Measurements from ENCODE around the gene PTPRD.

Gene PTPRD

GRCh38 chr9:8859416-8859815 lies 1753.4 kb downstream of the PTPRD start:
- Histone ChIP-seq H3K9ac (ENCODE audit: low read length) (no peak overlapping the region), H3K4me3 (ENCODE audit: low read length) (no peak overlapping the region)
- no peak for DNase-seq (ENCODE audit: low read depth)

GRCh38 chr9:8858596-8859161 lies 1754.1 kb downstream of the PTPRD start:
- peak; percentile 1 for DNase-seq (ENCODE audit: low read depth)
- Histone ChIP-seq H3K27me3 (replicated peaks; ENCODE audit: control insufficient read depth, insufficient read depth, low read length) (peaks cover 8% of the 10 kb centered on the region), H3K9ac (ENCODE audit: low read length) (peak overlapping the region; percentile 90), H3K9me3 (ENCODE audit: control insufficient read depth, low read length) (no peaks in the 10 kb centered on the region), H3K4me1 (ENCODE audit: control insufficient read depth, insufficient read depth, low read length) (peaks cover 20% of the 10 kb centered on the region), H3K36me3 (ENCODE audit: control insufficient read depth, insufficient read depth, low read length, severe bottlenecking) (no peaks in the 10 kb centered on the region), H3K4me3 (ENCODE audit: low read length) (peak overlapping the region; percentile 99)

More at GRCh38 chr9:8859416-8859815, 1753.4 kb downstream of the PTPRD start:
- Histone ChIP-seq H3K27me3 (replicated peaks; ENCODE audit: control insufficient read depth, insufficient read depth, low read length) (peaks cover 8% of the 10 kb centered on the region), H3K36me3 (ENCODE audit: control insufficient read depth, insufficient read depth, low read length, severe bottlenecking) (no peaks in the 10 kb centered on the region), H3K4me1 (ENCODE audit: control insufficient read depth, insufficient read depth, low read length) (peaks cover 27% of the 10 kb centered on the region), H3K9me3 (ENCODE audit: control insufficient read depth, low read length) (no peaks in the 10 kb centered on the region)

GRCh38 chr9:8857926-8858595 lies 1754.7 kb downstream of the PTPRD start:
- Histone ChIP-seq H3K4me3 (ENCODE audit: low read length) (peak overlapping the region; percentile 99), H3K9me3 (ENCODE audit: control insufficient read depth, low read length) (no peaks in the 10 kb centered on the region), H3K27me3 (replicated peaks; ENCODE audit: control insufficient read depth, insufficient read depth, low read length) (peaks cover 8% of the 10 kb centered on the region), H3K4me1 (ENCODE audit: control insufficient read depth, insufficient read depth, low read length) (peaks cover 16% of the 10 kb centered on the region), H3K9ac (ENCODE audit: low read length) (peak overlapping the region; percentile 90), H3K36me3 (ENCODE audit: control insufficient read depth, insufficient read depth, low read length, severe bottlenecking) (no peaks in the 10 kb centered on the region)
- peak; percentile 46 for DNase-seq (ENCODE audit: low read depth)

GRCh38 chr9:8857068-8857925 lies 1755.5 kb downstream of the PTPRD start:
- peak overlapping the region; percentile 99 for H3K4me3 ChIP-seq (ENCODE audit: low read length)
- no peaks in the 10 kb centered on the region for H3K9me3 ChIP-seq (ENCODE audit: control insufficient read depth, low read length)
- no peaks in the 10 kb centered on the region for H3K36me3 ChIP-seq (ENCODE audit: control insufficient read depth, insufficient read depth, low read length, severe bottlenecking)
- peak overlapping the region; percentile 90 for H3K9ac ChIP-seq (ENCODE audit: low read length)
- DNase-seq (ENCODE audit: low read depth) = peak; percentile 17
- H3K4me1 ChIP-seq (ENCODE audit: control insufficient read depth, insufficient read depth, low read length) = peaks cover 16% of the 10 kb centered on the region
- H3K27me3 ChIP-seq (replicated peaks; ENCODE audit: control insufficient read depth, insufficient read depth, low read length) = peaks cover 8% of the 10 kb centered on the region

- H3K27me3 ChIP-seq (replicated peaks; ENCODE audit: control insufficient read depth, insufficient read depth, low read length) = peaks cover 8% of the 10 kb centered on the region
- no peak for DNase-seq (ENCODE audit: low read depth)
These were observed 1756.3 kb downstream of the PTPRD start for GRCh38 chr9:8856396-8857067.

GRCh38 chr9:8855046-8855445 lies 1757.8 kb downstream of the PTPRD start:
- no peak overlapping the region for H3K9ac ChIP-seq (ENCODE audit: low read length)
- no peaks in the 10 kb centered on the region for H3K9me3 ChIP-seq (ENCODE audit: control insufficient read depth, low read length)
- no peaks in the 10 kb centered on the region for H3K36me3 ChIP-seq (ENCODE audit: control insufficient read depth, insufficient read depth, low read length, severe bottlenecking)
- peaks cover 16% of the 10 kb centered on the region for H3K4me1 ChIP-seq (ENCODE audit: control insufficient read depth, insufficient read depth, low read length)
- H3K27me3 ChIP-seq (replicated peaks; ENCODE audit: control insufficient read depth, insufficient read depth, low read length) = peaks cover 8% of the 10 kb centered on the region
- no peak for DNase-seq (ENCODE audit: low read depth)
- no peak overlapping the region for H3K4me3 ChIP-seq (ENCODE audit: low read length)

More at GRCh38 chr9:8856396-8857067, 1756.3 kb downstream of the PTPRD start:
- Histone ChIP-seq H3K36me3 (ENCODE audit: control insufficient read depth, insufficient read depth, low read length, severe bottlenecking) (no peaks in the 10 kb centered on the region), H3K9me3 (ENCODE audit: control insufficient read depth, low read length) (no peaks in the 10 kb centered on the region), H3K4me1 (ENCODE audit: control insufficient read depth, insufficient read depth, low read length) (peaks cover 16% of the 10 kb centered on the region), H3K4me3 (ENCODE audit: low read length) (peak overlapping the region; percentile 99), H3K9ac (ENCODE audit: low read length) (peak overlapping the region; percentile 90)

- Histone ChIP-seq H3K9me3 (ENCODE audit: control insufficient read depth, low read length) (no peaks in the 10 kb centered on the region), H3K27me3 (replicated peaks; ENCODE audit: control insufficient read depth, insufficient read depth, low read length) (no peaks in the 10 kb centered on the region), H3K4me3 (ENCODE audit: low read length) (no peak overlapping the region), H3K4me1 (ENCODE audit: control insufficient read depth, insufficient read depth, low read length) (peaks cover 14% of the 10 kb centered on the region), H3K9ac (ENCODE audit: low read length) (no peak overlapping the region), H3K36me3 (ENCODE audit: control insufficient read depth, insufficient read depth, low read length, severe bottlenecking) (no peaks in the 10 kb centered on the region)
- DNase-seq (ENCODE audit: low read depth) = no peak
These were observed 1760.4 kb downstream of the PTPRD start for GRCh38 chr9:8852301-8852864.

GRCh38 chr9:8850914-8851313 lies 1761.9 kb downstream of the PTPRD start:
- H3K4me3 ChIP-seq (ENCODE audit: low read length) = no peak overlapping the region
- no peaks in the 10 kb centered on the region for H3K27me3 ChIP-seq (replicated peaks; ENCODE audit: control insufficient read depth, insufficient read depth, low read length)
- H3K9ac ChIP-seq (ENCODE audit: low read length) = no peak overlapping the region
- peaks cover 7% of the 10 kb centered on the region for H3K4me1 ChIP-seq (ENCODE audit: control insufficient read depth, insufficient read depth, low read length)
- H3K36me3 ChIP-seq (ENCODE audit: control insufficient read depth, insufficient read depth, low read length, severe bottlenecking) = no peaks in the 10 kb centered on the region
- no peak for DNase-seq (ENCODE audit: low read depth)
- no peaks in the 10 kb centered on the region for H3K9me3 ChIP-seq (ENCODE audit: control insufficient read depth, low read length)

GRCh38 chr9:8845808-8846207 lies 1767.0 kb downstream of the PTPRD start:
- Histone ChIP-seq H3K9ac (ENCODE audit: low read length) (no peak overlapping the region), H3K4me1 (ENCODE audit: control insufficient read depth, insufficient read depth, low read length) (no peaks in the 10 kb centered on the region), H3K4me3 (ENCODE audit: low read length) (no peak overlapping the region), H3K36me3 (ENCODE audit: control insufficient read depth, insufficient read depth, low read length, severe bottlenecking) (no peaks in the 10 kb centered on the region), H3K27me3 (replicated peaks; ENCODE audit: control insufficient read depth, insufficient read depth, low read length) (no peaks in the 10 kb centered on the region), H3K9me3 (ENCODE audit: control insufficient read depth, low read length) (no peaks in the 10 kb centered on the region)
- DNase-seq (ENCODE audit: low read depth) = no peak

- no peak overlapping the region for H3K4me3 ChIP-seq (ENCODE audit: low read length)
- no peak for DNase-seq (ENCODE audit: low read depth)
These were observed 1767.4 kb downstream of the PTPRD start for GRCh38 chr9:8845376-8845775.

More at GRCh38 chr9:8845376-8845775, 1767.4 kb downstream of the PTPRD start:
- no peak overlapping the region for H3K9ac ChIP-seq (ENCODE audit: low read length)
- no peaks in the 10 kb centered on the region for H3K9me3 ChIP-seq (ENCODE audit: control insufficient read depth, low read length)
- no peaks in the 10 kb centered on the region for H3K27me3 ChIP-seq (replicated peaks; ENCODE audit: control insufficient read depth, insufficient read depth, low read length)
- H3K4me1 ChIP-seq (ENCODE audit: control insufficient read depth, insufficient read depth, low read length) = no peaks in the 10 kb centered on the region
- no peaks in the 10 kb centered on the region for H3K36me3 ChIP-seq (ENCODE audit: control insufficient read depth, insufficient read depth, low read length, severe bottlenecking)
